ENCODE data around the gene HGF.

DNA sequence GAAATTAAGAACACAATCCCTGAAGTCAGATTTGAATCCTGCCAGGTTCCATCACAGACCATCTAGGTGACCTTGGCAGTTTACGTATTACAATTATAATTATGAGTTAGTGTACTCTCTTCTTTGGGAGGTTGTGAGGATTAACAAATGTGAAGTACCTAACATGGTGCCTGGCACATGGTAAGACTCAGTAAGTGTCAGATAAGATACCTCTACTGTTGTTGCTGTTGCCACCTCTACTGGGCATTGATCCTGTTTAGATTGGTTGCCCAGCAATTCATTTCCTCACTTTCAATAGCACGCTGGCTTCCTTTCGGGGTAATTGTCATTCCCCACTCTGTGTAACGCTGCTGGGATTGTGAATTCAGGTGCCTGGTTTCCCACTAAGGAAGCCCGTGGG lies 31.7 kb upstream of the HGF start:
- TF ChIP-seq, protein P1, sequence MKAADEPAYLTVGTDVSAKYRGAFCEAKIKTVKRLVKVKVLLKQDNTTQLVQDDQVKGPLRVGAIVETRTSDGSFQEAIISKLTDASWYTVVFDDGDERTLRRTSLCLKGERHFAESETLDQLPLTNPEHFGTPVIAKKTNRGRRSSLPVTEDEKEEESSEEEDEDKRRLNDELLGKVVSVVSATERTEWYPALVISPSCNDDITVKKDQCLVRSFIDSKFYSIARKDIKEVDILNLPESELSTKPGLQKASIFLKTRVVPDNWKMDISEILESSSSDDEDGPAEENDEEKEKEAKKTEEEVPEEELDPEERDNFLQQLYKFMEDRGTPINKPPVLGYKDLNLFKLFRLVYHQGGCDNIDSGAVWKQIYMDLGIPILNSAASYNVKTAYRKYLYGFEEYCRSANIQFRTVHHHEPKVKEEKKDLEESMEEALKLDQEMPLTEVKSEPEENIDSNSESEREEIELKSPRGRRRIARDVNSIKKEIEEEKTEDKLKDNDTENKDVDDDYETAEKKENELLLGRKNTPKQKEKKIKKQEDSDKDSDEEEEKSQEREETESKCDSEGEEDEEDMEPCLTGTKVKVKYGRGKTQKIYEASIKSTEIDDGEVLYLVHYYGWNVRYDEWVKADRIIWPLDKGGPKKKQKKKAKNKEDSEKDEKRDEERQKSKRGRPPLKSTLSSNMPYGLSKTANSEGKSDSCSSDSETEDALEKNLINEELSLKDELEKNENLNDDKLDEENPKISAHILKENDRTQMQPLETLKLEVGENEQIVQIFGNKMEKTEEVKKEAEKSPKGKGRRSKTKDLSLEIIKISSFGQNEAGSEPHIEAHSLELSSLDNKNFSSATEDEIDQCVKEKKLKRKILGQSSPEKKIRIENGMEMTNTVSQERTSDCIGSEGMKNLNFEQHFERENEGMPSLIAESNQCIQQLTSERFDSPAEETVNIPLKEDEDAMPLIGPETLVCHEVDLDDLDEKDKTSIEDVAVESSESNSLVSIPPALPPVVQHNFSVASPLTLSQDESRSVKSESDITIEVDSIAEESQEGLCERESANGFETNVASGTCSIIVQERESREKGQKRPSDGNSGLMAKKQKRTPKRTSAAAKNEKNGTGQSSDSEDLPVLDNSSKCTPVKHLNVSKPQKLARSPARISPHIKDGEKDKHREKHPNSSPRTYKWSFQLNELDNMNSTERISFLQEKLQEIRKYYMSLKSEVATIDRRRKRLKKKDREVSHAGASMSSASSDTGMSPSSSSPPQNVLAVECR (CRISPR knock-in tag; IDR thresholded peaks at IDR 0.05; ENCODE audit: borderline replicate concordance), result no peak
- no peak for TF ChIP-seq MXI1 (IDR thresholded peaks at IDR 0.05; ENCODE audit: borderline replicate concordance, low read depth, low read length)

Measured in HepG2 (cell line).